C4-2B (cell line): ENCODE results near the gene INPP5D.

ENCODE experiments used
- H3K27ac ChIP-seq: fragments of 450-650 bp; 2 replicates; pipeline ENCODE4 v1.5.1; 2017
- CTCF ChIP-seq: fragments of 450-650 bp; conservative IDR thresholded peaks from 2 replicates; pipeline ENCODE4 v1.5.1; 2017; ENCODE audit warnings: mild to moderate bottlenecking
- ZFX ChIP-seq: fragments of 450-650 bp; IDR thresholded peaks from 2 replicates; pipeline ENCODE4 v1.6.1; 2017

Gene INPP5D

GRCh38 chr2:233101141-233101540 is 41.0 kb downstream of the INPP5D start:
- TF ChIP-seq ZFX, result no peak
- no peak for TF ChIP-seq CTCF

GRCh38 chr2:233101816-233102215 is 41.7 kb downstream of the INPP5D start:
- no peak for TF ChIP-seq CTCF
- TF ChIP-seq ZFX, result no peak
- H3K27ac ChIP-seq, result no peak overlapping the region

More at GRCh38 chr2:233101141-233101540, 41.0 kb downstream of the INPP5D start:
- no peak overlapping the region for H3K27ac ChIP-seq

GRCh38 chr2:233105156-233105895 is 45.2 kb downstream of the INPP5D start:
- H3K27ac ChIP-seq, result no peak overlapping the region
- TF ChIP-seq CTCF (no peak), ZFX (no peak)

GRCh38 chr2:233105930-233106329 is 45.8 kb downstream of the INPP5D start:
- no peak overlapping the region for H3K27ac ChIP-seq
- TF ChIP-seq ZFX (no peak), CTCF (no peak)

GRCh38 chr2:233107011-233107410 is 46.9 kb downstream of the INPP5D start:
- TF ChIP-seq CTCF (no peak), ZFX (no peak)
- no peak overlapping the region for H3K27ac ChIP-seq

- no peak for TF ChIP-seq ZFX
- no peak for TF ChIP-seq CTCF
- no peak overlapping the region for H3K27ac ChIP-seq
Measured at GRCh38 chr2:233107831-233108300, 47.7 kb downstream of the INPP5D start.

- TF ChIP-seq ZFX (no peak), CTCF (no peak)
- H3K27ac ChIP-seq, result no peak overlapping the region
Measured at GRCh38 chr2:233108611-233109490, 48.7 kb downstream of the INPP5D start.
